NCI-H1105 treated with DMSO at 0.1 percent for 48 hours (cell line): Measurements from ENCODE around the gene S100A14.
"Not testable (repeated sequence)": the region's sequence is repeated elsewhere in the genome, so short reads cannot be mapped to it uniquely, and the experiment has no call there.

Experiments used
- DNase-seq: peaks from one replicate; lab custom pipeline; 2025; lab: John Stamatoyannopoulos, UW

Gene S100A14

GRCh38 chr1:153616144-153616916 is at the start of gene S100A14:
TSS of gene S100A14 (minus strand) at chr1:153616325. CDS start at chr1:153615858, 467 bp downstream.
- no peak for DNase-seq

DNA sequence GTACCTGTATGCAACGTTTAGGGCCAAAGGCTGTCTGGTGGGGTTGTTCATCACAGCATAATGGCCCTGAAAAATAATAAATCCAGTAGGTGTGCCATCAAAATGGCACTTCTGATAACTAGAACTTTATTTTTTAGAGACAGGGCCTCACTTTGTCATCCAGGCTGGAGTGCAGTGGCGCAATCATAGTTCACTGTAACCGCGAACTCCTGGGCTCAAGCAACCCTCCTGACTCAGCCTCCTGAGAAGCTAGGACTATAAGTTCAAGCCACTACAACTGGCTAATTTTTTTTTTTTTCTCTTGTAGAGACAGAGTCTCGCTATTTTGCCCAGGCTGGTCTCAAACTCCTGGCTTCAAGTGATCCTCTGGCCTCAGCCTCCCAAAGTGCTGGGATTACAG is 47.1 kb upstream of the S100A14 start:
- no peak for DNase-seq

DNA sequence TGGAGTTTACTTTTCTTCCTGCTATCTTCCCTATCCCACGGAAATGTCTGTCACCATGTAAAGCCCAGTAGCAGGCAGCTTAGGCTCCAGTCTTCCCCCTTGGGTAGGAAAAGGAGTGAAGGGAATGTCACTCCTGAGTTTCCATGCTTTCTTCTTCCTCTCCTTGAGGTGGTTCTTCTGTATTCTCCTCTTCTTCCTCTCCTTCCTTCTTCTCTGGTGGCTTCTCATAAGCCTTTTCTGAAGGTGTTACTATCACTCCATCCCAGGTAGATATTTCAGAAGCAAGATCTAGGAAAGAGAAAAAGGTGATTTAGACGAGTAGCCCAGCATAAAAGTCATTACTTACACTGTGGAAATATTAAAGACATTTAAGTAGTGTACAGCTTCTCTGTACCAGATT is 46.1 kb upstream of the S100A14 start:
- DNase-seq: no peak

DNA sequence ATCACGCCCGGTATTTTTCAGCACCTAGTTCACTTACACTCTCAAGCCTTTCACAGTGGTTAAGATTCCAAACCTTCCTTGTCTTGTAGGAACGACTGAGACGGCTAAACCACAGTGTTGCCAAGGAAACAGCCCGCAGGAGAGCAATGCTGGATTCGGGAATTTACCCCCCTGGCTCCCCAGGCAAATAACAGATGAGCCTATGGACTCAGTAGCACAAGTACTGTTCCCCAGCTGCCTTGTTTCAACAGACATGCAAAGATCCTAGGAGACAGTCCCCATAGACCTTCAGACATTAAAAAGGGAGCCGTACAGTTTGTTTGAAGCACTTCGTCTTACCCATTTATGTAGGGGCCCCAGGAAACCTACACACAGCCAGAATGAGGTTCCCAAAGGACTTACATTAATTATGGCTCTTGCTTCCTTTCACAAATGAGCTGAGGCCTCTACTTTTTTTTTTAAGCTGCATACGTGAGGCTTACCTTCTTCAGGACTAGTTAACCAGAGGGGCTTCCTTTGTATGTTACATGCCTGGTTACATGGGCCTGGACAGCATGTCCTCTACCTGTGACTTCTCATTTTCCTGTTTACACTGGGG is 45.1 kb upstream of the S100A14 start:
- DNase-seq: no peak

DNA sequence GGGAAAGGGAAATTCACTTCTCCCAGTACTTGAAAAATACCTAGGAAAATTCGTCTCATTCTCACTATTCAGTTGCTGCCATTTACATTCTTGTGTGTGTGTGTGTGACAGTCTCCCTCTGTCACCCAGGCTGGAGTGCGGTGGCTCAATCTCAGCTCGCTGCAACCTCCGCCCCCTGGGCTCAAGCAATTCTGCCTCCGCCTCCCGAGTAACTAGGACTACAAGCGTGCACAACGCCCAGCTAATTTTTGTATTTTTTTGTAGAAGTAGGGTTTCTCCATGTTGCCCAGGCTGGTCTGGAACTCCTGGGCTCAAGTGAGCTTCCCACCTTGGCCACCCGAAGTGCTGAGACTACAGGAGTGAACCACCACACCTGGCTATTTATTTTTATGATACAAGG is 43.5 kb upstream of the S100A14 start:
- DNase-seq: no peak

DNA sequence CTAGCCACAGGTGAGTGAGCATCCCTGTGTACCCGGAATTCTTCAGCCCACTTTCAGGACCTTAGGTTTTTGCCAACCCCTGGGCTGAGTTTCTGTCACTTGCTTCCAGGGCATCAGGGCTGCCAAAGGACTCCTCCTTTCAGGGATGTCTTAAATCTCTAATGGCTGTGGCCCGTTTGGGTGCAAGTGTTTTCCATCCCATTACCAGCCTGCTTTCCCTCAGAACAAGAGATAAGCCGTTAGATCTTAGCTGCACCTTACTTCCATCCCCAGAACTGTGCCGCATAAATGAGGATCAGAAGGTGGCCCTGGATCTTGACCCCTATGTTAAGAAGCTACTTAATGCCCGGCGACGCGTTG is 43.0 kb upstream of the S100A14 start:
- DNase-seq: no peak

DNA sequence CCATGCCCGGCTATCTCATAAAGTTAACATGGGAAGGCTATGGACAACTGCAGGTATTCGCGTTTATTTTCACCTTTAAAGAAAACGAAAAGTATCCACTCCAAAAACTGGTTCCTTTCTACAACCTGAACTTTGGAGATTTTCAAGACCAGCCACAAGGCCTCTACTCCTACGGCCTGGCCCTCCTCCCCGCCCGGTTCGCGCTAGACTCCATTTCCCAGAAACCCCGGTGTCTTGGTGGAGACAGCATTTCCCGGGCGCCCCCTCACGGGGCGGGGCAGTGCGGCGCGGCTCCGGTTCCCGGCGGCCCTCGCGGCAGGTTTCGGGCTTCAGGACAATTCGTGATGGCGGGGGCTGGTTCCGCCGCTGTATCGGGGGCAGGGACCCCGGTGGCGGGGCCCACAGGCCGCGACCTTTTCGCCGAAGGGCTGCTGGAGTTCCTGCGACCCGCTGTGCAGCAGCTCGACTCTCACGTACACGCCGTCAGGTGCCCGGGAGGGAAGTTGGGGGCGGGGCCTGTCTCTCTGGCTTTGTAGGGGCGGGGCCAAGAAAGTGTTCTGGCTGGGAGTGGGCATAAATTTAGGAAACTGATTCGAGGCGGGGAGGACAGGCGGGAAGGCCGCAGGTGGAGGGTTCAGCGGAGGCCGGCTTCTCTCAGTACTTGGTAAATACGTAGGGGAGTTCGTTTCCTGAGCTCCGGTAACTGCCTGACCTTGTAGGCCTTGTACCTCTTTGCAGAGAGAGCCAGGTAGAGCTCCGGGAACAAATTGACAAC is 42.5 kb upstream of the S100A14 start, which contains the start of gene SNAPIN:
TSS of gene SNAPIN (plus strand) at position 304 of the 775 bp plus-strand sequence. CDS start at position 345, 41 bp downstream.
- DNase-seq: peak; percentile 84

DNA sequence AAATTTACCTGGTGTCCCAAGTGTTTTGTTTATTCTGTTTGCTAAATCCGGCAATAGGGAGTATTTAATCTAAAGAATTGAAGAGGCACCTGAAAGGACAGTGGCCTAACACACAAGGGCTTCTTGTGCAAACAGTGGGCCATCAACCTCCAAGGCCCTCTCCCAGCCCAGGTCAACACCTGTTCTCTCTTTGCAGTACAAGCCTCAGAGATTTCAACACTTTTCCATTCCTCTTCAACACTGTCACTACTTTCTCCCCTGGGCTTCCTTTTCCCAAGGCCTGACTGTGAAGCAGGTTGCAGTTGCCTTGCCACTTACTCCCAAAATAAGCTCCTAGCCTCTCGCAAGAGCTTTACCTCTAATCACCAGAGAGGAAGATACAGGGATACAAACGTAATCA is 39.2 kb upstream of the S100A14 start:
- no peak for DNase-seq

- no peak for DNase-seq
Observed at GRCh38 chr1:153652805-153653500, 36.8 kb upstream of the S100A14 start.

GRCh38 chr1:153651771-153652170 is 35.6 kb upstream of the S100A14 start:
- DNase-seq: no peak

DNA sequence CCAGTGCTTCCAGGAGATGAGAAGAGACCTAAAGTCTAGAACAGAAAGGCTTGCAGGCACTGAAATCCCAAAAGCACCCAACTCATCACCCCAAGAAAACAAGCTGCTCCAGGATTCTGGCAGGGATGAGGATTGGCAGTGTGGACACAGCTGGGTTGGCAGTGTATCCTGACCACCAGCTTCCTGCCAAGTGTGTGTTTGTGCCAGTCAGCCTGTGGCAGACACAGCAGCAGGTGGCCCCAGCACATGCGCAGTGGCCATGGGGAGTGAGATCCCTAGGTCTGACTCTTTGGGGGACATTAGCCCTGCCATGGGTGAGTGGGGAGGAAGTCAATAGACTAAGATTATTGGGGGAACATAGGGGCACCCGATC is 33.7 kb upstream of the S100A14 start:
- peak; percentile 22 for DNase-seq

DNA sequence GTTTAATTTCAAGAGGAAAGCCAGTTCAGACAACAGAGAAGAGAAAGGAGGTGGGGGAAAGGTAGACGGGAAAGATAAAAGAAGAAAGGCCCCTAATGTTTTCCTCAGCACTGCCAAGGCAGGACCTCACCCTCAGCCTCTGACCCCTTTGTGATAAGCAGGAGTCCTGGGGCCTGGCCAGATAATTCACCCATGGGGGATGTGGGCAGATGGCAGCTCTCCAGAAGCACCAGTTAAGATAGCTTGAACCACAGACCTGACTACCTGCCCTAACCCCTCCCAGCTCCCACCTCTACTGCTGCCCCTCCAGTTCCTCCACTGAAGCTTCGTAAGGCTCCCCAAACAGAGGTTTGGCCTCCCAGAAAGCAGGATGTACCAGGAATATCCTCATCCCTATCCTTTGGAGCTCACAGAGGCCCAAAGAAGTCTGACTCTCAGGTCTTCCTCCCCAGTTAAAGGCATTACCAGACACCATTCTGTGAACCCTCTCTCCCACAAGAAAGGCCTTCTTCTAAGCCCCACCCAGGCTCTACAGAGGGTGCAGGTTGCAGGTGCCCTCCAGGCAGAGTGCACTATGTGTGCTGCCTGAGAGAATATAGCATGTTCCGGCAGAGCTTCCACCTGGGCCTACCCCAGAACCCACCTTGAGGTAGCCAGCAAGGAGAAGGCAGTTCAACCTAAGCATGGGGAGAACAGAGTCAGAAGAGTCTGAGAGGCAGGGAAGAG is 33.2 kb upstream of the S100A14 start:
- DNase-seq: no peak

- no peak for DNase-seq
Observed at GRCh38 chr1:153648000-153648643, 32.0 kb upstream of the S100A14 start.

DNA sequence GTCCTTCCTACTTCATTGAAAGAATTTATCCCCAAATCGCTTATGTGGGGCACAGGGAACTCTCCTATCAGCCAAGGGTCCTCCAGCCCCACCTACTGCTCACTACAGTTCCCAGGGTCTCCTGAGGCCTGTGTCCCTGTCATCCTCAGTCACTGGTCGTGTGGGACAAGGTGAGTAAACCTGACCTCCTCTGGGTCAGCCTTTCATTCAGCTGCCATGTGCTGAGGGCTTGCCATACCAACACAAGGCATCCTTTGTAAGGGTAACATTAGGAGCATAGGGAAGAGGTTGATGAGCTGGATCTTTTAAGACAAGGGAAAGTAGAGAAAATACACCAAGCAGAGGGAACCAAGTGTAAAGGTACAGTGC is 31.2 kb upstream of the S100A14 start:
- DNase-seq: no peak

- DNase-seq: no peak
Observed at GRCh38 chr1:153646672-153647345, 30.7 kb upstream of the S100A14 start.

- DNase-seq: no peak
Observed at GRCh38 chr1:153643816-153644215, 27.7 kb upstream of the S100A14 start.

GRCh38 chr1:153643100-153643499 is 27.0 kb upstream of the S100A14 start:
- DNase-seq: no peak

DNA sequence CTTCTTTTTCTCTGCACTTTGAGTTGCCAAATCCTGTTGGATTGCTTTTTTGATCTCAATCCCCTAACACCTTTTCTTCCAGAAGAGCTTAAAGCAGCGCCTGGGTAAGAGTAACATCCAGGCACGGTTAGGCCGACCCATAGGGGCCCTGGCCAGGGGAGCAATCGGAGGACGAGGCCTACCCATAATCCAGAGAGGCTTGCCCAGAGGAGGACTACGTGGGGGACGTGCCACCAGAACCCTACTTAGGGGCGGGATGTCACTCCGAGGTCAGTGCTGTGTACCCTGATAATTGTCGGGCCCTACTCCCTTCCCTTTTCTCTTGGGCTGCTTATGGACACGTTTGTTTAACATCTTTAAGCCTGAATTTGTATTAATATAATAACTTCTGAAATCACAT is 26.0 kb upstream of the S100A14 start:
- DNase-seq: no peak

DNA sequence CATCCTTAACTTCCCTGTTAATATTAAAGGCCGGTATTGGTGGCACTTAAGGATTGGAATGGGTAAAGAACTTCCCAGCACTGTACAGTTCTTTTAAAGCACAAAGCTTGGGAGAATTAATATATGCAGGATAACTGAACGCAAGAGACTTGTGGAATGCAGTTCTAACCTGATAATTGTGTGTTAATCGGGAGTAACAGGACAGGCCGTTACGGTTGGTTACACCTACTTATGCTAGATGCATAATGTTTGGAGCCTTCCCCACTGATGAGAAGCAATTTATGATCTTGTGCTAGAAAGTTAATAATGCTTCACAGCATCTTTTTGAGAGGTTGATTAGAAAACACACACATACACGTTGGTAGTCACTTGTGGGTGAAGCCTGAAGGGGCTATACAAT is 24.7 kb upstream of the S100A14 start:
- no peak for DNase-seq

GRCh38 chr1:153640213-153640612 is 24.1 kb upstream of the S100A14 start:
- not testable (repeated sequence) for DNase-seq

DNA sequence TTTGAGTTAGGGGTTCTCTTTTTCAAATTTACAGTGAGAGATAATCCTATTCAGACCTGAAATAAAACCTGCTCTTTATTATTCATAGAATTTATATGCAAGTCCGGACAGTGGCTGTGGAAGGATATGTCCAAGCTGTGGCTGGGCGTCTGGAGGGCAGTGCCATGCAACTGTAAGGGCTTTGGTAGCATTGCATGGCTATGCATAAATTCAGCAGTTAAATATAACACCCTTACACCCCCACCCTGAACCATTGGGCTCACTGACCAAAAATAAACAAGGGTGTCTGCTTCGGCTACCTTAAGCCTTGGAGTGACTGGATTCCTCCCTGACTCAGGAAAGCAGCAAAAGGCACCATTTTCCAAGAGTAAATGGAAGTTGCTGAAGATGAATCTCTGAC is 23.2 kb upstream of the S100A14 start:
- no peak for DNase-seq
